Keratinocyte (primary cell): ENCODE measurements around the gene CLCA1. TPM values are rescaled to one million over a fixed set of nuclear protein-coding genes. Genes with fewer than 3 reads are reported as not detected.

Source experiments
- DNase-seq: peaks from one replicate; pipeline ENCODE4 v3.0.0-alpha.2; 2011; ENCODE audit warnings: low read depth, missing footprints, low spot score
- FAIRE-seq: peaks from 2 replicates; lab custom pipeline; 2011; peaks lifted over from hg19 to GRCh38; lab: Jason Lieb, UNC
- H2AFZ ChIP-seq: 2 replicates; pipeline ENCODE4 v1.6.0; 2012; ENCODE audit warnings: low read length, control low read depth, inconsistent platforms; ENCODE audit not compliant: control insufficient read depth
- H3K27ac ChIP-seq: 2 replicates; pipeline ENCODE4 v1.5.1; 2011; ENCODE audit warnings: low read length; ENCODE audit not compliant: control insufficient read depth, insufficient read depth
- H3K27me3 ChIP-seq: 3 replicates; pipeline ENCODE4 v1.6.0; 2011; ENCODE audit warnings: low read length; ENCODE audit not compliant: control insufficient read depth, insufficient read depth; ENCODE audit errors: extremely low read depth
- H3K36me3 ChIP-seq, 2 experiments: 2 replicates in 1 of 2; 3 replicates in 1 of 2; pipeline ENCODE4 v1.5.1; 2011; ENCODE audit warnings: low read length in 2 of 2, mild to moderate bottlenecking in 1 of 2; ENCODE audit not compliant: control insufficient read depth in 2 of 2, insufficient read depth in 2 of 2; ENCODE audit errors: extremely low read depth in 1 of 2
- H3K4me1 ChIP-seq: 3 replicates; pipeline ENCODE4 v1.5.1; 2011; ENCODE audit warnings: low read length; ENCODE audit not compliant: control insufficient read depth, insufficient read depth; ENCODE audit errors: extremely low read depth
- H3K4me2 ChIP-seq: 3 replicates; pipeline ENCODE4 v1.6.0; 2011; ENCODE audit warnings: low read depth, low read length; ENCODE audit not compliant: control insufficient read depth, insufficient read depth; ENCODE audit errors: extremely low read depth
- H3K4me3 ChIP-seq, 3 experiments: fragments of 200-600 bp in 1 of 3; sonication (generic) in 1 of 3; 2 replicates in 2 of 3; 3 replicates in 1 of 3; pipeline ENCODE4 v1.5.1; 2011 to 2016; ENCODE audit warnings: low read length in 3 of 3, mild to moderate bottlenecking in 3 of 3, control low read depth in 2 of 3, inconsistent platforms in 1 of 3, low read depth in 1 of 3, mixed read lengths in 1 of 3, mixed run types in 1 of 3, moderate library complexity in 1 of 3; ENCODE audit not compliant: control insufficient read depth in 2 of 3, insufficient read depth in 2 of 3; ENCODE audit errors: extremely low read depth in 1 of 3
- H3K79me2 ChIP-seq: 2 replicates; pipeline ENCODE4 v1.6.0; 2012; ENCODE audit warnings: low read length; ENCODE audit not compliant: control insufficient read depth, insufficient read depth
- H3K9ac ChIP-seq: 3 replicates; pipeline ENCODE4 v1.6.0; 2011; ENCODE audit warnings: low read length; ENCODE audit not compliant: control insufficient read depth, insufficient read depth; ENCODE audit errors: extremely low read depth
- H3K9me1 ChIP-seq: 3 replicates; pipeline ENCODE4 v1.6.0; 2011; ENCODE audit warnings: low read length; ENCODE audit not compliant: control insufficient read depth, insufficient read depth; ENCODE audit errors: extremely low read depth
- H3K9me3 ChIP-seq: 2 replicates; pipeline ENCODE4 v1.5.1; 2012; ENCODE audit warnings: low read depth, low read length; ENCODE audit not compliant: control insufficient read depth
- H4K20me1 ChIP-seq: 3 replicates; pipeline ENCODE4 v1.6.0; 2011; ENCODE audit warnings: low read length; ENCODE audit not compliant: control insufficient read depth, insufficient read depth; ENCODE audit errors: extremely low read depth
- CTCF ChIP-seq, 3 experiments: IDR thresholded peaks in 1 of 3; conservative IDR thresholded peaks in 1 of 3; optimal IDR thresholded peaks in 1 of 3; 2 replicates in 2 of 3; 3 replicates in 1 of 3; pipeline versions ENCODE3 to v1.5.1; 2011; ENCODE audit warnings: low read length in 3 of 3, mild to moderate bottlenecking in 3 of 3, moderate library complexity in 2 of 3, control low read depth in 1 of 3, inconsistent platforms in 1 of 3; ENCODE audit not compliant: insufficient read depth in 2 of 3; ENCODE audit errors: extremely low read depth in 1 of 3
- EZH2 ChIP-seq: IDR thresholded peaks from one replicate; pipeline ENCODE4 v1.6.1; 2012; ENCODE audit warnings: inconsistent platforms, mild to moderate bottlenecking, low read length, moderate library complexity
- dilution Hi-C: fragments of 300-500 bp; cut with MboI; formaldehyde crosslinking; loops from one replicate; pipeline ENCODE4 v1.7.0; 2020; ENCODE audit warnings: low sequenced_read_pairs; ENCODE audit not compliant: extremely low pct_ligation_motif_present
- polyA plus RNA-seq, 5 experiments: library from polyadenylated mRNA; depleted of rRNA in 3 of 5; stranded (reverse) in 3 of 5; stranded (forward) in 1 of 5; unstranded in 1 of 5; fragments of >200 nt; gene quantifications; 1 replicate in 1 of 5; 2 replicates in 3 of 5; 3 replicates in 1 of 5; pipeline versions ENCODE4 v1.2.1 to v1.2.3, GENCODE V29; 2011 to 2012; ENCODE audit warnings: missing spikeins in 2 of 5, low read depth in 1 of 5, low replicate concordance in 1 of 5

Gene CLCA1
- polyA plus RNA-seq, 1 donor (not counting 4 experiments of a cell fraction or from before 2014, with no cell fraction given): 0.04 TPM

- FAIRE-seq (peak; percentile 97), DNase-seq (peak; percentile 88)
- peaks cover 4 to 18% of the 10 kb centered on the region in 2 experiments for H3K36me3 ChIP-seq
- peak within 1 kb of the TSS; percentile 5 for H2AFZ ChIP-seq
- peak within 1 kb of the TSS; percentile 47 to 79 (median 64) for H3K4me3 ChIP-seq
- H3K79me2 ChIP-seq: peaks cover 31% of the 10 kb centered on the region
- peak within 1 kb of the TSS; percentile 77 for H3K27ac ChIP-seq
- H3K9me3 ChIP-seq: no peaks in the 10 kb centered on the region
- dilution Hi-C loops: no loop called here
- peak within 1 kb of the TSS; percentile 89 for H3K4me2 ChIP-seq
- H4K20me1 ChIP-seq: no peaks in the 10 kb centered on the region
- peak within 1 kb of the TSS; percentile 71 for H3K9ac ChIP-seq
- TF ChIP-seq EZH2: no peak
- TF ChIP-seq CTCF (optimal IDR thresholded peaks at IDR 0.05 in 1 of 3, IDR thresholded peaks at IDR 0.05 in 1 of 3, conservative IDR thresholded peaks at IDR 0.05 in 1 of 3; ENCODE audit: extremely low read depth in 1 of 3, insufficient read depth in 2 of 3, low read length in 3 of 3): no peak
- no peaks in the 10 kb centered on the region for H3K27me3 ChIP-seq
- no peaks in the 10 kb centered on the region for H3K9me1 ChIP-seq
- peaks cover 62% of the 10 kb centered on the region for H3K4me1 ChIP-seq
Measured at GRCh38 chr1:86423873-86424272, 44.9 kb upstream of the CLCA1 start, which contains the start of gene CLCA2. Gene CLCA2, plus strand, starts transcription at chr1:86424171. Its CDS starts 77 bp downstream, at chr1:86424248.

- no peak overlapping the region for H3K4me3 ChIP-seq
- peak overlapping the region; percentile 91 for H3K27ac ChIP-seq
- no peak for TF ChIP-seq EZH2
- no peak for TF ChIP-seq CTCF (optimal IDR thresholded peaks at IDR 0.05 in 1 of 3, IDR thresholded peaks at IDR 0.05 in 1 of 3, conservative IDR thresholded peaks at IDR 0.05 in 1 of 3; ENCODE audit: extremely low read depth in 1 of 3, insufficient read depth in 2 of 3, low read length in 3 of 3)
- H3K9me3 ChIP-seq: no peaks in the 10 kb centered on the region
- H3K27me3 ChIP-seq: no peaks in the 10 kb centered on the region
- H2AFZ ChIP-seq: no peak overlapping the region
- H3K9me1 ChIP-seq: no peaks in the 10 kb centered on the region
- peak; percentile 95 for FAIRE-seq
- no peaks in the 10 kb centered on the region for H4K20me1 ChIP-seq
- H3K4me2 ChIP-seq: peak overlapping the region; percentile 50
- peaks cover 33% of the 10 kb centered on the region for H3K79me2 ChIP-seq
- dilution Hi-C loops: no loop called here
- H3K36me3 ChIP-seq: peaks cover 6 to 33% of the 10 kb centered on the region in 2 experiments
- H3K4me1 ChIP-seq: peaks cover 48% of the 10 kb centered on the region
- no peak overlapping the region for H3K9ac ChIP-seq
- no peak for DNase-seq
Measured at GRCh38 chr1:86429122-86429725, 39.5 kb upstream of the CLCA1 start.
